Placental pericyte (primary cell): ENCODE results near the gene STIMATE. TPM values are rescaled to one million over a fixed set of nuclear protein-coding genes. Genes with fewer than 3 reads are reported as not detected.

Experiments used
- small RNA-seq: library from RNA; depleted of rRNA; stranded (forward); fragments of <200 nt; gene quantifications from one replicate; pipeline ENCODE3, GENCODE V24; 2012; ENCODE audit warnings: low replicate concordance
- total RNA-seq: library from RNA; depleted of rRNA; stranded (reverse); fragments of >200 nt; gene quantifications from 2 replicates; pipeline ENCODE4 v1.2.3, GENCODE V29; 2012

Gene STIMATE
- 17.1 and 22.0 TPM in 2 replicates for total RNA-seq

DNA sequence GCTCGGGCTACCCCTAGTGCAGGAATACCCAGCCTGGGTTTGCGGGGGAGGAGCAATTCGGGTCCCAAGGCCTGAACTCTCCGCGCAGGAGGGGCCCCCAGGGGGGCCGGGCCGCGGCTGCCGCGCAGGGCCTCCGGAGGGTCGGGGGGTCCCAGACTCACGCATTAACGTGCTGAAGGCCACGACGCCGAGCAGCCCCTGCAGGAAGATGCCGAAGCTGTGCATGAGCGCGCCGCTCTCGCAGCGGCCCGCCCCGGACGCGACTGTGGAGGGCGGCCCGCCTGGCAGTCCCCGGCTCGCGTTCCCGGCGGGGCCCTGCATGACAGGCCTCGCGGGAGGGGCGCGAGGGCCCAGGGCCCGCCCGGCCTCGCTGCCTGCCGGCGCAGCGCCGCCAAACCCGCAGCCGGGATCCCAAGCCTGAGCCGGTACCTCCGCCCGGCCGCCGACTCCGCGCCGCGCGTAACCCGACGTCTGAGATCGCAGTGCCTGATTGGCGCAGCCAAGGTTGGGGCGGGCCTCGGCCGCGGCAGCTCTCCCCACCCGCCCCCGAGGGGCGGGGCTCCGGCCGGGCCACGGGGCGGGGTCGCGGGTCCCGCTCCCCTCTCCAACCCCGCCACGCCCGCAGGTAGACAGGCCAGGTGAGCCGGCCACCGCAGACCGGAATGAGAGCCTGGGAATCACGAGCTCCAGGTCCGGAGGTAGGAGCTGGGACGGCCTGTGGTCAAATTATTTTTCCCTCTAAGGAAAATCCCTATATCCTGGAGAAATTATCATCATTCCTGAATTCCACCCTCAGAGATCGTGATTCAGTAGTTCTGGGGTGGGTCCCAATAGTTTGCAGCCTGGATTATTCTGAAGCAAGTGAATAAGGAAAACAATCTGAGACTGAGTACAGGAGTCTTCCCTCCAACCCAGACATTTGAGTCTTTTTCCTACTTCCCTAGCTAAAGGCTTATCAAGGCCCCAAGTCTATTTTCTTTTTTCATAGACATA, at the start of gene STIMATE:
STIMATE (minus strand) TSS at position 419 of the 993 bp plus-strand sequence; CDS start at position 321, 98 bp downstream.

GRCh38 chr3:52834871-52835501, 62.4 kb downstream of the STIMATE start, which contains the start of gene MUSTN1:
MUSTN1 (minus strand) TSS chr3:52835019; CDS start chr3:52834948, 71 bp downstream.

GRCh38 chr3:52830535-52831258, 66.7 kb downstream of the STIMATE start, which contains the start of gene ITIH4:
ITIH4 (minus strand) TSS chr3:52830672; CDS start chr3:52830642, 30 bp downstream.

DNA sequence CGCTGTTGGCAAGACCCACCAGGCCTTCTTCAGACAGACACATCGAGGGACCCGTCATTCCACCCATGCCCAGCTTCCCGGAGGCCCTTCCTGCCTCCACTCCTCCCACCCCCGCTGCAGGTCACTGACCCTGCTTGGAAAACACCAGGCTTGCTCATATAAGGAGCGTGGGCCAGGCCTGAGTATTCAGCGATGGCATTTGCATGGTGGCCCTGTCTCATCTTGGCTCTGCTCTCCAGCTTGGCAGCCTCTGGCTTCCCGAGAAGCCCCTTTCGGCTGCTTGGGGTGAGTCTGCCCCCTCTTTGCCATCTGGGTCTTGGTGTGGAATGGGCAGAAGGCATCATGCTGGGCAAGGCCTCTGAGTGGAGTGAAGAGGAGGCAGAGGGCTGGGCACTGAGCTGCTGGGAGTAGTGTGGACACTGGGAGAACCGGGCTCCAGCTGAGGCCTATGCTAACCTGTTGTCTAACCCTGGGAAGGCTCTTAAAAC, 102.7 kb downstream of the STIMATE start, which contains the start of gene ITIH3:
ITIH3 (plus strand) TSS at position 185 of the 488 bp plus-strand sequence; CDS start at position 193, 8 bp downstream.

Small RNA genes within 50 kb of the gene (small RNA-seq; reads per million reads assigned to genes)
- not detected for gene MIR8064
- gene MUSTN1, result not detected

Other genes starting within 250 kb of the STIMATE start
- 86.4 and 93.6 TPM in 2 replicates for gene PBRM1, start 211.6 kb downstream of the STIMATE start, total RNA-seq
- gene GNL3, start 211.5 kb downstream of the STIMATE start, total RNA-seq, result 134 and 171 TPM in 2 replicates
- 80.5 and 96.1 TPM in 2 replicates for gene GLT8D1, start 191.8 kb downstream of the STIMATE start, total RNA-seq
- 70.2 and 75.5 TPM in 2 replicates for gene SPCS1, start 191.4 kb downstream of the STIMATE start, total RNA-seq
- 23.2 and 34.8 TPM in 2 replicates for gene NEK4, start 126.6 kb downstream of the STIMATE start, total RNA-seq
- gene ITIH1, start 119.9 kb downstream of the STIMATE start, total RNA-seq, result not detected in 2 replicates
- gene ITIH3, start 102.8 kb downstream of the STIMATE start, total RNA-seq, result 0.14 TPM in 1 of 2 replicates, not detected in the other
- gene ITIH4, start 66.9 kb downstream of the STIMATE start, total RNA-seq, result 0.57 and 0.88 TPM in 2 replicates
- gene MUSTN1, start 62.5 kb downstream of the STIMATE start, total RNA-seq, result not detected in 2 replicates
- 3.5 and 3.9 TPM in 2 replicates for gene SFMBT1, start 148.5 kb upstream of the STIMATE start, total RNA-seq
- 12.0 and 24.9 TPM in 2 replicates for gene RFT1, start 232.9 kb upstream of the STIMATE start, total RNA-seq